ENCODE data around the gene TNS3. TPM values are rescaled to one million over a fixed set of nuclear protein-coding genes. Genes with fewer than 3 reads are reported as not detected.

Gene TNS3
- polyA plus RNA-seq, 1 of the 3 experiments (the other 2 are of a cell fraction), result 72.3 TPM

GRCh38 chr7:47617131-47617530 is 35.2 kb upstream of the TNS3 start:
- DNase-seq, result no peak
- 87% methylated on average over 4 of the region's 4 CpGs for WGBS (ENCODE audit: low lambda C conversion rate)
- TF ChIP-seq NFIC (IDR thresholded peaks at IDR 0.05; ENCODE audit: borderline replicate concordance) (no peak), EZH2phosphoT487 (IDR thresholded peaks at IDR 0.05; ENCODE audit: borderline replicate concordance, low read depth) (no peak), TCF12 (IDR thresholded peaks at IDR 0.05) (no peak), TAF1 (IDR thresholded peaks at IDR 0.05; ENCODE audit: borderline replicate concordance, low read depth, low read length) (no peak), GATA2 (CRISPR knock-in tag; IDR thresholded peaks at IDR 0.05) (no peak), CHD2 (IDR thresholded peaks at IDR 0.05; ENCODE audit: low read length, partially characterized antibody) (no peak), SMC3 (IDR thresholded peaks at IDR 0.05; ENCODE audit: low read depth, low read length) (no peak), GABPA (IDR thresholded peaks at IDR 0.05; ENCODE audit: low read depth) (no peak), NRF1 (IDR thresholded peaks at IDR 0.05; ENCODE audit: low read depth, low read length) (no peak), YY1 (IDR thresholded peaks at IDR 0.05; ENCODE audit: low read depth) (no peak), ZBTB33 (IDR thresholded peaks at IDR 0.05; ENCODE audit: borderline replicate concordance, low read depth) (no peak), RXRA (IDR thresholded peaks at IDR 0.05; ENCODE audit: borderline replicate concordance, low read depth) (no peak), TEAD4 (IDR thresholded peaks at IDR 0.05; ENCODE audit: borderline replicate concordance, insufficient read depth) (no peak), MEF2A (IDR thresholded peaks at IDR 0.05; ENCODE audit: borderline replicate concordance, low read depth) (no peak), POLR2AphosphoS5 (IDR thresholded peaks at IDR 0.05; ENCODE audit: low read depth, low read length) (no peak), EP300 (IDR thresholded peaks at IDR 0.05; ENCODE audit: borderline replicate concordance in 1 of 2, low read depth in 1 of 2, low read length in 1 of 2) (no peak), MXI1 (IDR thresholded peaks at IDR 0.05; ENCODE audit: low read depth, low read length) (no peak)
- TF ChIP-seq, protein P1, sequence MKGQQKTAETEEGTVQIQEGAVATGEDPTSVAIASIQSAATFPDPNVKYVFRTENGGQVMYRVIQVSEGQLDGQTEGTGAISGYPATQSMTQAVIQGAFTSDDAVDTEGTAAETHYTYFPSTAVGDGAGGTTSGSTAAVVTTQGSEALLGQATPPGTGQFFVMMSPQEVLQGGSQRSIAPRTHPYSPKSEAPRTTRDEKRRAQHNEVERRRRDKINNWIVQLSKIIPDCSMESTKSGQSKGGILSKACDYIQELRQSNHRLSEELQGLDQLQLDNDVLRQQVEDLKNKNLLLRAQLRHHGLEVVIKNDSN (IDR thresholded peaks at IDR 0.05; ENCODE audit: borderline replicate concordance, low read depth), result no peak
- TF ChIP-seq, protein P2, sequence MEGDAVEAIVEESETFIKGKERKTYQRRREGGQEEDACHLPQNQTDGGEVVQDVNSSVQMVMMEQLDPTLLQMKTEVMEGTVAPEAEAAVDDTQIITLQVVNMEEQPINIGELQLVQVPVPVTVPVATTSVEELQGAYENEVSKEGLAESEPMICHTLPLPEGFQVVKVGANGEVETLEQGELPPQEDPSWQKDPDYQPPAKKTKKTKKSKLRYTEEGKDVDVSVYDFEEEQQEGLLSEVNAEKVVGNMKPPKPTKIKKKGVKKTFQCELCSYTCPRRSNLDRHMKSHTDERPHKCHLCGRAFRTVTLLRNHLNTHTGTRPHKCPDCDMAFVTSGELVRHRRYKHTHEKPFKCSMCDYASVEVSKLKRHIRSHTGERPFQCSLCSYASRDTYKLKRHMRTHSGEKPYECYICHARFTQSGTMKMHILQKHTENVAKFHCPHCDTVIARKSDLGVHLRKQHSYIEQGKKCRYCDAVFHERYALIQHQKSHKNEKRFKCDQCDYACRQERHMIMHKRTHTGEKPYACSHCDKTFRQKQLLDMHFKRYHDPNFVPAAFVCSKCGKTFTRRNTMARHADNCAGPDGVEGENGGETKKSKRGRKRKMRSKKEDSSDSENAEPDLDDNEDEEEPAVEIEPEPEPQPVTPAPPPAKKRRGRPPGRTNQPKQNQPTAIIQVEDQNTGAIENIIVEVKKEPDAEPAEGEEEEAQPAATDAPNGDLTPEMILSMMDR (IDR thresholded peaks at IDR 0.05), result no peak
- no peaks in the 10 kb centered on the region for H3K27me3 ChIP-seq (ENCODE audit: insufficient read depth)
- H3K9me2 ChIP-seq, result no peaks in the 10 kb centered on the region
- no peaks in the 10 kb centered on the region for H3K79me2 ChIP-seq (ENCODE audit: insufficient read depth)
- H3K4me3 ChIP-seq (ENCODE audit: low read depth in 2 of 2, low read length in 1 of 2), result no peak overlapping the region
- no peak overlapping the region for H3K4me2 ChIP-seq
- no peaks in the 10 kb centered on the region for H3K36me3 ChIP-seq (replicated peaks in 1 of 2; ENCODE audit: control insufficient read depth in 1 of 2, insufficient read depth in 2 of 2, low read length in 1 of 2)
- H3K4me1 ChIP-seq (ENCODE audit: control insufficient read depth in 1 of 2, insufficient read depth in 2 of 2, low read depth in 1 of 2, low read length in 1 of 2), result peaks cover 3 to 5% of the 10 kb centered on the region in 2 experiments; a peak in 2 of 4 replicates
- CTCF ChIA-PET, result interaction anchor here (1.0 to 1.1 kb wide), 2 partner anchors 23 to 181 kb away, joined by 3 read pairs; no protein-coding TSS in a partner anchor
- no peaks in the 10 kb centered on the region for H3K9me3 ChIP-seq
- H3K9ac ChIP-seq, result no peak overlapping the region
- H4K20me1 ChIP-seq (ENCODE audit: insufficient read depth), result no peaks in the 10 kb centered on the region
- POLR2A ChIA-PET, result no interaction called here
- no peak overlapping the region for H2AFZ ChIP-seq (ENCODE audit: low read depth)
- no peak overlapping the region for H3K27ac ChIP-seq (ENCODE audit: low read depth in 2 of 2, low read length in 1 of 2)
- H3F3A ChIP-seq (replicated peaks; ENCODE audit: insufficient read depth), result peaks cover 1% of the 10 kb centered on the region

Measured in SK-N-SH (cell line).